CD4-positive, alpha-beta T cell (primary cell): ENCODE measurements around the gene TMEM151B. TPM values are rescaled to one million over a fixed set of nuclear protein-coding genes. Genes with fewer than 3 reads are reported as not detected.

Experiments
- ATAC-seq: fragments of 200-7000 bp; cut with Tn5 transposase; one replicate; pipeline ENCODE4 v1.10.0; 2022; ENCODE audit warnings: mild to moderate bottlenecking; ENCODE audit not compliant: poor library complexity
- CTCF ChIA-PET: fragments of 350-600 bp; sonication (Branson Sonifier 250); formaldehyde crosslinking; loops from one replicate; lab custom pipeline; 2021; ENCODE audit warnings: antibody characterized with exemption, inconsistent platforms; lab: Charles Lee
- POLR2A ChIA-PET: fragments of 350-600 bp; sonication (Branson Sonifier 250); formaldehyde crosslinking; loops from one replicate; lab custom pipeline; 2021; ENCODE audit warnings: antibody characterized with exemption, inconsistent platforms; lab: Charles Lee
- DNase-seq, 14 experiments: peaks; one replicate each; pipeline ENCODE4 v3.0.0-alpha.2; 2013 to 2020; ENCODE audit warnings: mixed read lengths in 2 of 14
- H3K27ac ChIP-seq, 2 donors: one replicate each; pipeline versions ENCODE4 v1.5.1 to v1.7.0; 2013; ENCODE audit warnings: low read length in 2 of 2, low read depth in 1 of 2, mild to moderate bottlenecking in 1 of 2
- H3K27me3 ChIP-seq, 2 experiments: 1 replicate in 1 of 2; 2 replicates in 1 of 2; pipeline versions ENCODE4 v1.6.1 to v1.7.0; 2013; ENCODE audit warnings: low read length in 2 of 2, control low read depth in 1 of 2, mild to moderate bottlenecking in 1 of 2, moderate library complexity in 1 of 2; ENCODE audit not compliant: insufficient read depth in 2 of 2, control insufficient read depth in 1 of 2
- H3K36me3 ChIP-seq: one replicate; pipeline ENCODE4 v1.6.1; 2013; ENCODE audit warnings: low read length, control low read depth; ENCODE audit not compliant: insufficient read depth
- H3K4me1 ChIP-seq: one replicate; pipeline ENCODE4 v1.6.1; 2013; ENCODE audit warnings: low read length, control low read depth; ENCODE audit not compliant: insufficient read depth
- H3K4me3 ChIP-seq: one replicate; pipeline ENCODE4 v1.5.1; 2013; ENCODE audit warnings: mild to moderate bottlenecking, low read length, moderate library complexity
- H3K9me3 ChIP-seq, 2 experiments: 1 replicate in 1 of 2; 2 replicates in 1 of 2; pipeline versions ENCODE4 v1.6.1 to v1.7.0; 2013; ENCODE audit warnings: low read length in 2 of 2, mild to moderate bottlenecking in 2 of 2, control low read depth in 1 of 2, moderate library complexity in 1 of 2; ENCODE audit not compliant: control insufficient read depth in 1 of 2, insufficient read depth in 1 of 2
- H3K27ac Mint-ChIP-seq: one replicate; pipeline ENCODE4 v1.8.0; 2020; ENCODE audit warnings: mixed read lengths
- H3K27me3 Mint-ChIP-seq: one replicate; pipeline ENCODE4 v1.8.0; 2021; ENCODE audit warnings: mixed read lengths
- H3K36me3 Mint-ChIP-seq: one replicate; pipeline ENCODE4 v1.8.0; 2021; ENCODE audit warnings: low read depth, mixed read lengths
- H3K4me1 Mint-ChIP-seq: one replicate; pipeline ENCODE4 v1.8.0; 2021; ENCODE audit warnings: low read depth, mixed read lengths
- H3K4me3 Mint-ChIP-seq: one replicate; pipeline ENCODE4 v1.8.0; 2020; ENCODE audit warnings: mild to moderate bottlenecking, mixed read lengths
- H3K9me3 Mint-ChIP-seq: one replicate; pipeline ENCODE4 v1.8.0; 2020; ENCODE audit warnings: mixed read lengths
- CTCF ChIP-seq: fragments of 200-600 bp; IDR thresholded peaks from one replicate; pipeline ENCODE4 v1.8.0; 2022; ENCODE audit warnings: antibody characterized with exemption, mild to moderate bottlenecking
- intact Hi-C, 2 experiments: fragments of 100-400 bp; cut with DNase I in 1 of 2; cut with micrococcal nuclease in 1 of 2; formaldehyde crosslinking; loops; one replicate each; pipeline versions ENCODE4 v1.15.1 to v1.9.0; 2023 to 2025; cut with DNase I, micrococcal nuclease
- total RNA-seq, 174 experiments: library from RNA in 2 of 174; stranded (reverse) in 2 of 174; gene quantifications; one replicate each; pipeline ENCODE4 v1.2.3 and lab custom pipeline; 2021 to 2026

Gene TMEM151B
- total RNA-seq, 2 experiments from 2014 or later = not detected

- Mint-ChIP-seq H3K27me3 (peaks cover 46% of the 10 kb centered on the region), H3K4me3 (peak overlapping the region; percentile 80), H3K36me3 (peaks cover 15% of the 10 kb centered on the region), H3K9me3 (no peaks in the 10 kb centered on the region), H3K27ac (peak overlapping the region; percentile 76), H3K4me1 (peaks cover 43% of the 10 kb centered on the region)
- CTCF ChIA-PET = interaction anchor here (0.7 to 4.2 kb wide), 14 partner anchors 12 to 141 kb away, joined by 3 to 25 read pairs (median 4); partner anchors contain the start of genes AARS2, MRPL14, SLC35B2 and TMEM63B
- H3K4me1 ChIP-seq = peaks cover 35% of the 10 kb centered on the region
- H3K4me3 ChIP-seq = no peak overlapping the region
- POLR2A ChIA-PET = interaction anchor here (0.5 to 2.1 kb wide), 4 partner anchors 13 to 1486 kb away, joined by 3 to 9 read pairs (median 4); partner anchors contain the start of genes AARS2, BICRAL and HSP90AB1
- TF ChIP-seq CTCF = peak; percentile 89
- no peak overlapping the region for H3K27ac ChIP-seq
- intact Hi-C loops = loop anchor here (1.0 to 10.0 kb wide), 6 partner anchors 36 to 693 kb away; partner anchors contain the start of genes CDC5L (in 1 of the 2), POLH (in 1 of the 2) and XPO5 (in 1 of the 2)
- no peaks in the 10 kb centered on the region for H3K36me3 ChIP-seq
- ATAC-seq (peak; percentile 33), DNase-seq (peak in 13 of 14 experiments; percentile 38 to 86 (median 56))
- peaks cover 37 to 43% of the 10 kb centered on the region in 2 experiments for H3K27me3 ChIP-seq
- H3K9me3 ChIP-seq = no peaks in the 10 kb centered on the region
These were observed 2.1 kb upstream of the TMEM151B start for GRCh38 chr6:44268095-44268628.

GRCh38 chr6:44269178-44269920 is 901 bp upstream of the TMEM151B start:
- Mint-ChIP-seq H3K4me3 (peak overlapping the region; percentile 72), H3K27ac (no peak overlapping the region), H3K4me1 (peaks cover 31% of the 10 kb centered on the region), H3K27me3 (peaks cover 56% of the 10 kb centered on the region), H3K36me3 (peaks cover 10% of the 10 kb centered on the region), H3K9me3 (no peaks in the 10 kb centered on the region)
- ChIA-PET POLR2A (interaction anchor here (1.3 to 2.1 kb wide), 3 partner anchors 22 to 45 kb away, joined by 4 to 9 read pairs (median 6); partner anchors contain the start of gene HSP90AB1), CTCF (interaction anchor here (1.1 to 4.2 kb wide), 6 partner anchors 13 to 43 kb away, joined by 3 to 25 read pairs (median 6); partner anchors contain the start of genes AARS2 and SLC35B2)
- peaks cover 23% of the 10 kb centered on the region for H3K4me1 ChIP-seq
- DNase-seq = no peak
- ATAC-seq = no peak
- no peak overlapping the region for H3K4me3 ChIP-seq
- no peak overlapping the region for H3K27ac ChIP-seq
- H3K9me3 ChIP-seq = no peaks in the 10 kb centered on the region
- H3K27me3 ChIP-seq = peaks cover 42 to 55% of the 10 kb centered on the region in 2 experiments
- intact Hi-C loops = loop anchor here (1.0 to 10.0 kb wide), 5 partner anchors 35 to 695 kb away; partner anchors contain the start of genes CDC5L (in 1 of the 2), POLH (in 1 of the 2) and XPO5 (in 1 of the 2)
- no peak for TF ChIP-seq CTCF
- H3K36me3 ChIP-seq = no peaks in the 10 kb centered on the region
